H1 (cell line): ENCODE measurements around the gene NANP. TPM values are rescaled to one million over a fixed set of nuclear protein-coding genes. Genes with fewer than 3 reads are reported as not detected.

Experiments used
- CTCF ChIA-PET: fragments of 300-600 bp; sonication (Branson Sonifier 250); formaldehyde crosslinking; loops from one replicate; lab custom pipeline; 2021; ENCODE audit not compliant: partially characterized antibody; lab: Charles Lee
- POLR2A ChIA-PET: fragments of 300-600 bp; sonication (Branson Sonifier 250); formaldehyde crosslinking; loops from one replicate; lab custom pipeline; 2021; ENCODE audit warnings: inconsistent platforms; ENCODE audit not compliant: partially characterized antibody; lab: Charles Lee
- DNase-seq, 2 experiments: peaks; one replicate each; pipeline versions ENCODE4 v3.0.0 to v3.0.0-alpha.2; 2010 to 2022; ENCODE audit warnings: low spot score in 2 of 2, low read depth in 1 of 2, mixed read lengths in 1 of 2
- FAIRE-seq: peaks from 2 replicates; lab custom pipeline; 2011; peaks lifted over from hg19 to GRCh38; lab: Jason Lieb, UNC
- H2AFZ ChIP-seq: 2 replicates; pipeline ENCODE4 v1.8.1; 2012; ENCODE audit warnings: low read length, inconsistent platforms
- H2AK5ac ChIP-seq: 2 replicates; pipeline ENCODE4 v1.6.1; 2013; ENCODE audit warnings: low read depth, low read length
- H2BK120ac ChIP-seq: replicated peaks from 2 replicates; pipeline ENCODE3; 2013; ENCODE audit warnings: low read depth, low read length, inconsistent platforms
- H2BK12ac ChIP-seq: 2 replicates; pipeline ENCODE4 v1.6.1; 2013; ENCODE audit warnings: low read depth, low read length
- H2BK15ac ChIP-seq: 2 replicates; pipeline ENCODE4 v1.6.1; 2013; ENCODE audit warnings: low read length
- H2BK20ac ChIP-seq: 2 replicates; pipeline ENCODE4 v1.6.1; 2013; ENCODE audit warnings: low read length
- H2BK5ac ChIP-seq: 2 replicates; pipeline ENCODE4 v1.6.1; 2013; ENCODE audit warnings: low read depth, low read length
- H3K14ac ChIP-seq: 2 replicates; pipeline ENCODE4 v1.6.1; 2013; ENCODE audit warnings: inconsistent platforms; ENCODE audit not compliant: insufficient read length
- H3K18ac ChIP-seq: 2 replicates; pipeline ENCODE4 v1.6.1; 2013; ENCODE audit warnings: low read length; ENCODE audit errors: extremely low read depth
- H3K23ac ChIP-seq: 2 replicates; pipeline ENCODE4 v1.6.1; 2013; ENCODE audit warnings: inconsistent platforms; ENCODE audit not compliant: insufficient read length
- H3K23me2 ChIP-seq: 2 replicates; pipeline ENCODE4 v1.6.1; 2013; ENCODE audit warnings: low read depth, low read length
- H3K27ac ChIP-seq: 2 replicates; pipeline ENCODE4 v1.6.1; 2011; ENCODE audit warnings: low read depth, low read length, inconsistent platforms
- H3K27me3 ChIP-seq, 4 experiments: replicated peaks in 1 of 4; 1 replicate in 1 of 4; 2 replicates in 3 of 4; pipeline versions ENCODE4 v1.6.1 to v1.8.1; 2011 to 2013; ENCODE audit warnings: low read length in 3 of 4, mild to moderate bottlenecking in 3 of 4, inconsistent platforms in 2 of 4, mixed read lengths in 2 of 4, moderate library complexity in 1 of 4; ENCODE audit not compliant: control insufficient read depth in 3 of 4, insufficient read depth in 3 of 4; ENCODE audit errors: extremely low read depth in 1 of 4
- H3K36me3 ChIP-seq, 4 experiments: 2 replicates each; pipeline versions ENCODE4 v1.6.1 to v1.8.1; 2011 to 2013; ENCODE audit warnings: mild to moderate bottlenecking in 4 of 4, low read length in 3 of 4, moderate library complexity in 2 of 4, control low read depth in 1 of 4, inconsistent platforms in 1 of 4; ENCODE audit not compliant: insufficient read depth in 4 of 4, control insufficient read depth in 2 of 4
- H3K4ac ChIP-seq: replicated peaks from 2 replicates; pipeline ENCODE3; 2013; ENCODE audit warnings: low read length, low read depth, mixed read lengths, inconsistent platforms; ENCODE audit not compliant: insufficient read length
- H3K4me1 ChIP-seq, 4 experiments: replicated peaks in 1 of 4; 1 replicate in 1 of 4; 2 replicates in 3 of 4; pipeline versions ENCODE4 v1.6.1 to v1.8.1; 2011 to 2013; ENCODE audit warnings: low read length in 3 of 4, inconsistent platforms in 2 of 4, mixed read lengths in 1 of 4; ENCODE audit not compliant: insufficient read depth in 4 of 4, control insufficient read depth in 3 of 4
- H3K4me2 ChIP-seq, 2 experiments: 2 replicates each; pipeline versions ENCODE4 v1.6.1 to v1.8.1; 2011 to 2013; ENCODE audit warnings: low read depth in 2 of 2, low read length in 2 of 2, control low read depth in 1 of 2, inconsistent platforms in 1 of 2, mild to moderate bottlenecking in 1 of 2; ENCODE audit not compliant: insufficient read depth in 1 of 2
- H3K4me3 ChIP-seq, 4 experiments: fragments of 200-600, 300-600 bp in 1 of 4; sonication (generic), shearing (Covaris generic), sonication (Bioruptor Twin) in 1 of 4; 2 replicates each; pipeline versions ENCODE4 v1.5.1 to v1.8.1; 2011 to 2016; ENCODE audit warnings: low read length in 4 of 4, low read depth in 3 of 4, control low read depth in 2 of 4, inconsistent platforms in 2 of 4, mild to moderate bottlenecking in 2 of 4, mixed read lengths in 1 of 4, moderate library complexity in 1 of 4; ENCODE audit not compliant: insufficient read depth in 2 of 4; ENCODE audit errors: extremely low read depth in 1 of 4
- H3K56ac ChIP-seq: replicated peaks from 2 replicates; pipeline ENCODE3; 2013; ENCODE audit warnings: low read depth, mild to moderate bottlenecking, mixed read lengths, low read length, inconsistent platforms; ENCODE audit not compliant: insufficient read length
- H3K79me1 ChIP-seq: 2 replicates; pipeline ENCODE4 v1.6.1; 2013; ENCODE audit warnings: low read depth, low read length, control low read depth
- H3K79me2 ChIP-seq, 2 experiments: 2 replicates each; pipeline versions ENCODE4 v1.6.1 to v1.8.1; 2012 to 2013; ENCODE audit warnings: low read length in 2 of 2, mild to moderate bottlenecking in 2 of 2, inconsistent platforms in 1 of 2; ENCODE audit not compliant: insufficient read depth in 2 of 2, control insufficient read depth in 1 of 2
- H3K9ac ChIP-seq, 4 experiments: replicated peaks in 1 of 4; 1 replicate in 1 of 4; 2 replicates in 3 of 4; pipeline versions ENCODE4 v1.6.1 to v1.8.1; 2011 to 2013; ENCODE audit warnings: low read depth in 3 of 4, low read length in 3 of 4, control low read depth in 2 of 4, mild to moderate bottlenecking in 2 of 4, moderate library complexity in 2 of 4, inconsistent platforms in 1 of 4; ENCODE audit errors: extremely low read depth in 1 of 4
- H3K9me3 ChIP-seq, 2 experiments: 2 replicates each; pipeline versions ENCODE4 v1.6.1 to v1.8.1; 2012 to 2013; ENCODE audit warnings: mild to moderate bottlenecking in 2 of 2, moderate library complexity in 2 of 2, control low read depth in 1 of 2, inconsistent platforms in 1 of 2, low read depth in 1 of 2, low read length in 1 of 2, mixed read lengths in 1 of 2; ENCODE audit not compliant: insufficient read depth in 2 of 2
- H4K20me1 ChIP-seq, 2 experiments: replicated peaks in 1 of 2; 2 replicates each; pipeline versions ENCODE3 to v1.8.1; 2011 to 2013; ENCODE audit warnings: inconsistent platforms in 2 of 2, low read length in 2 of 2, mild to moderate bottlenecking in 1 of 2; ENCODE audit not compliant: insufficient read depth in 2 of 2, control insufficient read depth in 1 of 2
- H4K5ac ChIP-seq: 2 replicates; pipeline ENCODE4 v1.6.1; 2013; ENCODE audit warnings: low read length, low read depth, mixed read lengths, inconsistent platforms; ENCODE audit not compliant: insufficient read length
- H4K8ac ChIP-seq: 2 replicates; pipeline ENCODE4 v1.8.0; 2013; ENCODE audit warnings: mild to moderate bottlenecking, moderate library complexity, low read length, inconsistent platforms; ENCODE audit not compliant: insufficient read depth; ENCODE audit errors: extremely low read depth
- H4K91ac ChIP-seq: replicated peaks from 2 replicates; pipeline ENCODE3; 2013; ENCODE audit warnings: low read length, mixed read lengths, inconsistent platforms; ENCODE audit not compliant: insufficient read length
- ATF3 ChIP-seq: IDR thresholded peaks from 2 replicates; pipeline ENCODE4 v1.6.1; 2011; ENCODE audit warnings: low read depth, mild to moderate bottlenecking, low read length; ENCODE audit not compliant: insufficient read depth
- CTCF ChIP-seq, 3 experiments: IDR thresholded peaks; 1 replicate in 2 of 3; 2 replicates in 1 of 3; pipeline versions ENCODE4 v1.5.1 to v1.6.1; 2011; ENCODE audit warnings: low read length in 3 of 3, mild to moderate bottlenecking in 3 of 3, inconsistent platforms in 2 of 3, low read depth in 1 of 3, moderate library complexity in 1 of 3; ENCODE audit not compliant: insufficient read depth in 1 of 3; ENCODE audit errors: control extremely low read depth in 1 of 3
- RAD21 ChIP-seq, 2 experiments: IDR thresholded peaks in 1 of 2; conservative IDR thresholded peaks in 1 of 2; 2 replicates each; pipeline ENCODE4 v1.6.1; 2011; ENCODE audit warnings: low read depth in 2 of 2, low read length in 2 of 2, improper control_type of control experiment in 1 of 2, inconsistent platforms in 1 of 2, mild to moderate bottlenecking in 1 of 2, moderate library complexity in 1 of 2
- RBBP5 ChIP-seq: IDR thresholded peaks from 2 replicates; pipeline ENCODE4 v1.7.1; 2012; ENCODE audit warnings: low read depth, mild to moderate bottlenecking, inconsistent platforms, low read length, moderate library complexity, borderline replicate concordance
- RNF2 ChIP-seq: fragments of 200-900, 300-1000 bp; sonication (generic); IDR thresholded peaks from 2 replicates; pipeline ENCODE4 v1.7.1; 2016; ENCODE audit warnings: borderline replicate concordance, low read depth, mild to moderate bottlenecking, antibody characterized with exemption, low read length; ENCODE audit not compliant: poor library complexity, severe bottlenecking; ENCODE audit errors: missing control alignments
- SAP30 ChIP-seq: fragments of 300-600 bp; sonication (generic); IDR thresholded peaks from 2 replicates; pipeline ENCODE4 v1.7.1; 2012; ENCODE audit warnings: low read length, moderate library complexity, mild to moderate bottlenecking, inconsistent platforms; ENCODE audit not compliant: insufficient read depth, insufficient replicate concordance
- SP1 ChIP-seq: IDR thresholded peaks from 2 replicates; pipeline ENCODE4 v1.6.1; 2011; ENCODE audit warnings: low read depth, low read length
- WGBS, 2 experiments: shearing (Covaris generic) in 1 of 2; methylation state at CpG; one replicate each; pipeline versions ENCODE4 v1.1.6 to v1.1.7; 2013 to 2015; ENCODE audit warnings: low lambda C conversion rate in 2 of 2, mixed read lengths in 2 of 2, inconsistent platforms in 1 of 2, low coverage in 1 of 2, missing lambda C conversion rate in 1 of 2; ENCODE audit not compliant: insufficient replicate concordance in 2 of 2, insufficient coverage in 1 of 2, insufficient read length in 1 of 2; ENCODE audit errors: extremely low coverage in 1 of 2, missing lambda C conversion rate in 1 of 2; 5-methylcytosine and 5-hydroxymethylcytosine counted together
- polyA plus RNA-seq, 7 experiments: library from polyadenylated mRNA; depleted of rRNA in 3 of 7; stranded (reverse) in 5 of 7; unstranded in 2 of 7; fragments of >200 nt in 5 of 7; fragments of 200-250 nt in 2 of 7; gene quantifications; 1 replicate in 5 of 7; 2 replicates in 1 of 7; 4 replicates in 1 of 7; pipeline versions ENCODE4 v1.2.1 to v1.2.3, GENCODE V29; 2011 to 2013; ENCODE audit warnings: missing spikeins in 2 of 7, mixed read lengths in 2 of 7
- total RNA-seq: library from RNA; stranded (reverse); fragmentation: NEBNext Ultra II Directional; extraction: Animal tissue kit (Norgen Biotek cat#: 25700); gene quantifications from 2 replicates; pipeline ENCODE4 v1.2.1, GENCODE V29; 2021

The NANP gene
- total and polyA plus RNA-seq, 2 of the 8 experiments (the other 6 are each of a cell fraction or from before 2014, with no cell fraction given): 3.8 to 6.2 TPM

GRCh38 chr20:25669826-25670422, 46.1 kb upstream of the NANP start:
- H2AFZ ChIP-seq: no peak overlapping the region
- H2BK12ac ChIP-seq: no peak overlapping the region
- no peak overlapping the region for H2BK15ac ChIP-seq
- H3K23ac ChIP-seq: no peak overlapping the region
- CTCF ChIA-PET: interaction anchor here (0.7 to 2.5 kb wide), 6 partner anchors 8 to 200 kb away, joined by 3 to 12 read pairs (median 3); no protein-coding TSS in a partner anchor
- DNase-seq (no peak), FAIRE-seq (peak; percentile 57)
- H3K4me2 ChIP-seq: no peak overlapping the region
- H3K4me3 ChIP-seq: no peak overlapping the region
- H2AK5ac ChIP-seq: no peak overlapping the region
- no peak overlapping the region for H2BK120ac ChIP-seq
- no peak overlapping the region for H3K9ac ChIP-seq
- H3K79me2 ChIP-seq: no peaks in the 10 kb centered on the region
- no peak overlapping the region for H4K8ac ChIP-seq
- H2BK5ac ChIP-seq: no peak overlapping the region
- no peak overlapping the region for H3K18ac ChIP-seq
- H3K79me1 ChIP-seq: no peaks in the 10 kb centered on the region
- H3K36me3 ChIP-seq: peaks cover 0 to 15% (median 4%) of the 10 kb centered on the region in 4 experiments; a peak in 4 of 8 replicates
- no peak overlapping the region for H3K27ac ChIP-seq
- no peaks in the 10 kb centered on the region for H3K23me2 ChIP-seq
- no peak overlapping the region for H3K14ac ChIP-seq
- no peaks in the 10 kb centered on the region for H3K27me3 ChIP-seq
- POLR2A ChIA-PET: no interaction called here
- no peak overlapping the region for H4K91ac ChIP-seq
- no peak overlapping the region for H2BK20ac ChIP-seq
- H4K20me1 ChIP-seq: peaks cover 0 to 2% of the 10 kb centered on the region in 2 experiments
- TF ChIP-seq RAD21 (IDR thresholded peaks at IDR 0.05 in 1 of 2, conservative IDR thresholded peaks at IDR 0.05 in 1 of 2; ENCODE audit: low read depth in 2 of 2, low read length in 2 of 2) (peak; percentile 59 to 67), CTCF (IDR thresholded peaks at IDR 0.05; ENCODE audit: control extremely low read depth in 1 of 3, insufficient read depth in 1 of 3, low read depth in 1 of 3, low read length in 3 of 3) (peak; percentile 18 to 51 (median 47)), RNF2 (no peak), RBBP5 (no peak), SAP30 (no peak), SP1 (no peak), ATF3 (no peak)
- H3K4ac ChIP-seq: no peak overlapping the region
- H4K5ac ChIP-seq: no peak overlapping the region
- no peak overlapping the region for H3K56ac ChIP-seq
- H3K4me1 ChIP-seq: no peaks in the 10 kb centered on the region; a peak in 1 of 7 replicates
- WGBS, 2 experiments: 83% methylated on average over 7 of the region's 7 CpGs; no CpG with 5 or more reads in 1 of the 2 experiments
- no peaks in the 10 kb centered on the region for H3K9me3 ChIP-seq
